Measurements from ENCODE around the gene TMPRSS2.
A peak's percentile ranks its signal among the peaks of the same experiment; 100 is the strongest.

TMPRSS2 gene

GRCh38 chr21:41503331-41503730, 4.6 kb downstream of the TMPRSS2 start:
- FAIRE-seq (no peak), DNase-seq (ENCODE audit: insufficient read length, low spot score) (no peak)
- no peak for TF ChIP-seq POLR2A (IDR thresholded peaks at IDR 0.05; ENCODE audit: low read depth, low read length)

GRCh38 chr21:41501919-41502318, 6.0 kb downstream of the TMPRSS2 start:
- DNase-seq (ENCODE audit: insufficient read length, low spot score), result peak; percentile 31
- FAIRE-seq, result no peak

GRCh38 chr21:41500931-41501381, 7.0 kb downstream of the TMPRSS2 start:
- DNase-seq (ENCODE audit: insufficient read length, low spot score), result no peak
- no peak for FAIRE-seq
- no peak for TF ChIP-seq POLR2A (IDR thresholded peaks at IDR 0.05; ENCODE audit: low read depth, low read length)

More at GRCh38 chr21:41501919-41502318, 6.0 kb downstream of the TMPRSS2 start:
- no peak for TF ChIP-seq POLR2A (IDR thresholded peaks at IDR 0.05; ENCODE audit: low read depth, low read length)

GRCh38 chr21:41500363-41500762, 7.6 kb downstream of the TMPRSS2 start:
- DNase-seq (ENCODE audit: insufficient read length, low spot score) (no peak), FAIRE-seq (no peak)
- no peak for TF ChIP-seq POLR2A (IDR thresholded peaks at IDR 0.05; ENCODE audit: low read depth, low read length)

GRCh38 chr21:41499920-41500319, 8.0 kb downstream of the TMPRSS2 start:
- no peak for FAIRE-seq
- DNase-seq (ENCODE audit: insufficient read length, low spot score), result no peak
- no peak for TF ChIP-seq POLR2A (IDR thresholded peaks at IDR 0.05; ENCODE audit: low read depth, low read length)

- no peak for TF ChIP-seq POLR2A (IDR thresholded peaks at IDR 0.05; ENCODE audit: low read depth, low read length)
- FAIRE-seq, result no peak
- no peak for DNase-seq (ENCODE audit: insufficient read length, low spot score)
Observed at GRCh38 chr21:41497788-41498187, 10.2 kb downstream of the TMPRSS2 start.

GRCh38 chr21:41497008-41497407, 10.9 kb downstream of the TMPRSS2 start:
- no peak for TF ChIP-seq POLR2A (IDR thresholded peaks at IDR 0.05; ENCODE audit: low read depth, low read length)
- no peak for FAIRE-seq
- DNase-seq (ENCODE audit: insufficient read length, low spot score), result no peak

- FAIRE-seq (no peak), DNase-seq (ENCODE audit: insufficient read length, low spot score) (no peak)
- TF ChIP-seq POLR2A (IDR thresholded peaks at IDR 0.05; ENCODE audit: low read depth, low read length), result no peak
Observed at GRCh38 chr21:41494242-41494641, 13.7 kb downstream of the TMPRSS2 start.

GRCh38 chr21:41491412-41491811, 16.5 kb downstream of the TMPRSS2 start:
- FAIRE-seq, result no peak
- no peak for TF ChIP-seq POLR2A (IDR thresholded peaks at IDR 0.05; ENCODE audit: low read depth, low read length)
- DNase-seq (ENCODE audit: insufficient read length, low spot score), result no peak

GRCh38 chr21:41490330-41490729, 17.6 kb downstream of the TMPRSS2 start:
- no peak for TF ChIP-seq POLR2A (IDR thresholded peaks at IDR 0.05; ENCODE audit: low read depth, low read length)
- FAIRE-seq, result no peak

GRCh38 chr21:41489329-41489728, 18.6 kb downstream of the TMPRSS2 start:
- DNase-seq (ENCODE audit: insufficient read length, low spot score), result no peak
- no peak for FAIRE-seq
- no peak for TF ChIP-seq POLR2A (IDR thresholded peaks at IDR 0.05; ENCODE audit: low read depth, low read length)

More at GRCh38 chr21:41490330-41490729, 17.6 kb downstream of the TMPRSS2 start:
- DNase-seq (ENCODE audit: insufficient read length, low spot score), result no peak

- FAIRE-seq, result no peak
Observed at GRCh38 chr21:41488080-41488479, 19.9 kb downstream of the TMPRSS2 start.

GRCh38 chr21:41487082-41487481, 20.9 kb downstream of the TMPRSS2 start:
- DNase-seq (ENCODE audit: insufficient read length, low spot score) (no peak), FAIRE-seq (no peak)
- no peak for TF ChIP-seq POLR2A (IDR thresholded peaks at IDR 0.05; ENCODE audit: low read depth, low read length)

More at GRCh38 chr21:41488080-41488479, 19.9 kb downstream of the TMPRSS2 start:
- no peak for TF ChIP-seq POLR2A (IDR thresholded peaks at IDR 0.05; ENCODE audit: low read depth, low read length)
- DNase-seq (ENCODE audit: insufficient read length, low spot score), result no peak

GRCh38 chr21:41483973-41484372, 24.0 kb downstream of the TMPRSS2 start:
- TF ChIP-seq POLR2A (IDR thresholded peaks at IDR 0.05; ENCODE audit: low read depth, low read length), result no peak
- no peak for FAIRE-seq
- DNase-seq (ENCODE audit: insufficient read length, low spot score), result no peak

- FAIRE-seq (no peak), DNase-seq (ENCODE audit: insufficient read length, low spot score) (no peak)
- TF ChIP-seq POLR2A (IDR thresholded peaks at IDR 0.05; ENCODE audit: low read depth, low read length), result no peak
Observed at GRCh38 chr21:41483415-41483814, 24.5 kb downstream of the TMPRSS2 start.

GRCh38 chr21:41482980-41483379, 25.0 kb downstream of the TMPRSS2 start:
- DNase-seq (ENCODE audit: insufficient read length, low spot score), result no peak
- no peak for TF ChIP-seq POLR2A (IDR thresholded peaks at IDR 0.05; ENCODE audit: low read depth, low read length)
- no peak for FAIRE-seq

All from H54 (cell line).